HepG2 (cell line): ENCODE measurements around the gene RBM18. TPM values are rescaled to one million over a fixed set of nuclear protein-coding genes. Genes with fewer than 3 reads are reported as not detected.

Experiments
- ATAC-seq: fragments of 200-7000 bp; cut with Tn5 transposase; 3 replicates; pipeline ENCODE4 v1.9.1; 2020; ENCODE audit warnings: mild to moderate bottlenecking, moderate library complexity
- BruUV-seq: library from RNA; stranded (reverse); fragments of 400-500 nt; replicated peaks from 2 replicates; lab custom pipeline; 2021; lab: Mats Ljungman, UMichigan
- CTCF ChIA-PET: fragments of 300-600 bp; formaldehyde crosslinking; extraction: SDS; loops from one replicate; lab custom pipeline; 2021; ENCODE audit warnings: low total read pairs, inconsistent platforms, low intra/inter-chr PET ratio; lab: Yijun Ruan, JAX
- POLR2A ChIA-PET: fragments of 350-600 bp; sonication (Branson Sonifier 250); formaldehyde crosslinking; loops from one replicate; lab custom pipeline; 2020; ENCODE audit warnings: antibody characterized with exemption, inconsistent platforms; lab: Yijun Ruan, JAX
- DNase-seq: peaks from one replicate; pipeline ENCODE4 v3.0.0-alpha.2; 2015; ENCODE audit warnings: low spot score
- FAIRE-seq: peaks from 3 replicates; lab custom pipeline; 2011; peaks lifted over from hg19 to GRCh38; lab: Jason Lieb, UNC
- H2AFZ ChIP-seq: one replicate; pipeline ENCODE4 v1.6.1; 2011; ENCODE audit warnings: low read length, inconsistent platforms
- H3K27ac ChIP-seq: fragments of 300-600 bp; 3 replicates; pipeline ENCODE4 v1.8.0; 2011; ENCODE audit warnings: mixed run types, mild to moderate bottlenecking, mixed read lengths, low read length, inconsistent platforms; ENCODE audit not compliant: insufficient read depth; ENCODE audit errors: extremely low read length
- H3K27me3 ChIP-seq, 2 experiments: fragments of 200-600 bp in 1 of 2; 2 replicates in 1 of 2; 3 replicates in 1 of 2; pipeline versions ENCODE4 v1.6.0 to v1.8.0; 2011; ENCODE audit warnings: low read length in 2 of 2, mild to moderate bottlenecking in 2 of 2, moderate library complexity in 2 of 2, inconsistent platforms in 1 of 2; ENCODE audit not compliant: insufficient read depth in 2 of 2, control insufficient read depth in 1 of 2
- H3K36me3 ChIP-seq, 2 experiments: fragments of 200-600 bp in 1 of 2; replicated peaks in 1 of 2; 2 replicates in 1 of 2; 3 replicates in 1 of 2; pipeline versions ENCODE4 v1.5.1 to v1.8.0; 2011; ENCODE audit warnings: low read length in 2 of 2, inconsistent platforms in 1 of 2; ENCODE audit not compliant: insufficient read depth in 2 of 2, control insufficient read depth in 1 of 2
- H3K4me1 ChIP-seq: 2 replicates; pipeline ENCODE4 v1.5.1; 2012; ENCODE audit warnings: low read length, inconsistent platforms; ENCODE audit not compliant: insufficient read depth
- H3K4me2 ChIP-seq: 2 replicates; pipeline ENCODE4 v1.6.0; 2011; ENCODE audit warnings: low read depth, low read length, inconsistent platforms
- H3K4me3 ChIP-seq, 3 experiments: fragments of 200-600 bp in 1 of 3; sonication (generic), shearing (Covaris generic) in 1 of 3; replicated peaks in 1 of 3; 2 replicates each; pipeline ENCODE4 v1.5.1; 2011 to 2016; ENCODE audit warnings: low read length in 3 of 3, inconsistent platforms in 2 of 3, low read depth in 2 of 3, mild to moderate bottlenecking in 2 of 3, control low read depth in 1 of 3, mixed read lengths in 1 of 3; ENCODE audit not compliant: insufficient read depth in 1 of 3
- H3K79me2 ChIP-seq: one replicate; pipeline ENCODE4 v1.6.1; 2011; ENCODE audit warnings: low read length, inconsistent platforms; ENCODE audit not compliant: insufficient read depth
- H3K9ac ChIP-seq: 2 replicates; pipeline ENCODE4 v1.6.0; 2011; ENCODE audit warnings: mild to moderate bottlenecking, low read depth, low read length, inconsistent platforms; ENCODE audit not compliant: insufficient read depth
- H3K9me3 ChIP-seq: 2 replicates; pipeline ENCODE4 v1.5.1; 2012; ENCODE audit warnings: mild to moderate bottlenecking, low read length
- H4K20me1 ChIP-seq: 2 replicates; pipeline ENCODE4 v1.6.0; 2011; ENCODE audit warnings: inconsistent platforms, mild to moderate bottlenecking, low read length, moderate library complexity; ENCODE audit not compliant: insufficient read depth
- KMT2B ChIP-seq: IDR thresholded peaks from 2 replicates; pipeline ENCODE4 v1.6.1; 2016; ENCODE audit warnings: missing genetic modification reagents, missing compliant biosample characterization
- MTF2 ChIP-seq: sonication (generic); formaldehyde crosslinking; IDR thresholded peaks from 2 replicates; pipeline ENCODE4 v1.5.0; 2020; ENCODE audit warnings: missing genetic modification reagents, borderline replicate concordance
- PRMT3 ChIP-seq: sonication (generic); formaldehyde crosslinking; IDR thresholded peaks from 2 replicates; pipeline ENCODE4 v1.8.1; 2022; ENCODE audit warnings: low read depth, mild to moderate bottlenecking, moderate library complexity, missing genetic modification reagents, borderline replicate concordance
- RFXANK ChIP-seq: IDR thresholded peaks from 2 replicates; pipeline ENCODE4 v1.6.1; 2016
- RORA ChIP-seq: sonication (generic); formaldehyde crosslinking; IDR thresholded peaks from 2 replicates; pipeline ENCODE4 v1.5.0; 2020; ENCODE audit warnings: mild to moderate bottlenecking, missing genetic modification reagents, moderate library complexity
- ZFP36L1 ChIP-seq: sonication (generic); formaldehyde crosslinking; IDR thresholded peaks from 2 replicates; pipeline ENCODE4 v1.8.0; 2022; ENCODE audit warnings: mild to moderate bottlenecking, missing genetic modification reagents, moderate library complexity
- ZKSCAN5 ChIP-seq: sonication (generic); formaldehyde crosslinking; IDR thresholded peaks from 2 replicates; pipeline ENCODE4 v1.5.1; 2020; ENCODE audit warnings: mild to moderate bottlenecking, missing genetic modification reagents
- ZNF337 ChIP-seq: sonication (generic); formaldehyde crosslinking; IDR thresholded peaks from 2 replicates; pipeline ENCODE4 v1.5.1; 2020; ENCODE audit warnings: missing genetic modification reagents, low read depth, mild to moderate bottlenecking, borderline replicate concordance
- ZNF841 ChIP-seq: sonication (generic); formaldehyde crosslinking; IDR thresholded peaks from 2 replicates; pipeline ENCODE4 v1.8.1; 2023; ENCODE audit warnings: missing genetic modification reagents, borderline replicate concordance
- WGBS: methylation state at CpG from one replicate; pipeline ENCODE4 v1.1.6; 2017; ENCODE audit warnings: low lambda C conversion rate; 5-methylcytosine and 5-hydroxymethylcytosine counted together
- in situ Hi-C: cut with HindIII; loops from 2 replicates; pipeline ENCODE4 v1.10.0; 2017; ENCODE audit warnings: low pct_unique_long_range_greater_than_20kb; ENCODE audit not compliant: extremely low pct_ligation_motif_present
- intact Hi-C: fragments of 100-400 bp; cut with micrococcal nuclease; formaldehyde crosslinking; loops from one replicate; pipeline ENCODE4 v1.10.0; 2022; ENCODE audit not compliant: unreplicated experiment
- polyA plus RNA-seq, 8 experiments: library from polyadenylated mRNA; depleted of rRNA in 3 of 8; stranded (reverse) in 7 of 8; unstranded in 1 of 8; fragments of >200 nt; fragmentation: Illumina TruSeq in 4 of 8; extraction: Trizol in 4 of 8; gene quantifications; 2 replicates each; pipeline versions ENCODE4 v1.2.1 to v1.2.3, GENCODE V29; 2011 to 2016; ENCODE audit warnings: low read depth in 4 of 8, missing spikeins in 1 of 8, mixed read lengths in 1 of 8; ENCODE audit not compliant: insufficient read depth in 1 of 8
- total RNA-seq, 5 experiments: library from RNA; depleted of rRNA; stranded (reverse); fragments of >200 nt; fragmentation: Illumina TruSeq; extraction: Trizol; gene quantifications; 2 replicates each; pipeline ENCODE4 v1.2.3, GENCODE V29; 2016; ENCODE audit warnings: low read depth in 1 of 5
- TF ChIP-seq, protein P1 (sequence below): sonication (generic); formaldehyde crosslinking; IDR thresholded peaks from 2 replicates; pipeline ENCODE4 v1.4.0; 2020; ENCODE audit warnings: missing genetic modification reagents, borderline replicate concordance
- TF ChIP-seq, protein P2 (sequence below): sonication (generic); formaldehyde crosslinking; IDR thresholded peaks from 2 replicates; pipeline ENCODE4 v1.5.0; 2020; ENCODE audit warnings: mild to moderate bottlenecking, low read depth, missing genetic modification reagents, borderline replicate concordance
- TF ChIP-seq, protein P3 (sequence below): sonication (generic); formaldehyde crosslinking; IDR thresholded peaks from 2 replicates; pipeline ENCODE4 v1.5.0; 2020; ENCODE audit warnings: mild to moderate bottlenecking, missing genetic modification reagents, borderline replicate concordance
- TF ChIP-seq, protein P4 (sequence below): IDR thresholded peaks from 2 replicates; pipeline ENCODE4 v1.6.1; 2016; ENCODE audit warnings: low read depth, borderline replicate concordance

Gene RBM18
- total and polyA plus RNA-seq, 2 of the 13 experiments (the other 11 are each of a cell fraction or from before 2014, with no cell fraction given) = 12.6 to 16.6 TPM

- H3K9ac ChIP-seq = no peak overlapping the region
- H3K4me2 ChIP-seq = no peak overlapping the region
- no peak overlapping the region for H2AFZ ChIP-seq
- DNase-seq = no peak
- H3K4me3 ChIP-seq = no peak overlapping the region
- H3K4me1 ChIP-seq = peaks cover 27% of the 10 kb centered on the region
- no peaks in the 10 kb centered on the region for H4K20me1 ChIP-seq
- FAIRE-seq = no peak
- no peaks in the 10 kb centered on the region for H3K9me3 ChIP-seq
- in situ Hi-C loops = no loop called here
- H3K36me3 ChIP-seq = no peaks in the 10 kb centered on the region
- no peak for ATAC-seq
- CTCF ChIA-PET = no interaction called here
- H3K79me2 ChIP-seq = no peaks in the 10 kb centered on the region
- TF ChIP-seq RORA (CRISPR knock-in tag) = no peak
- TF ChIP-seq ZNF841 = no peak
- TF ChIP-seq, protein P1, sequence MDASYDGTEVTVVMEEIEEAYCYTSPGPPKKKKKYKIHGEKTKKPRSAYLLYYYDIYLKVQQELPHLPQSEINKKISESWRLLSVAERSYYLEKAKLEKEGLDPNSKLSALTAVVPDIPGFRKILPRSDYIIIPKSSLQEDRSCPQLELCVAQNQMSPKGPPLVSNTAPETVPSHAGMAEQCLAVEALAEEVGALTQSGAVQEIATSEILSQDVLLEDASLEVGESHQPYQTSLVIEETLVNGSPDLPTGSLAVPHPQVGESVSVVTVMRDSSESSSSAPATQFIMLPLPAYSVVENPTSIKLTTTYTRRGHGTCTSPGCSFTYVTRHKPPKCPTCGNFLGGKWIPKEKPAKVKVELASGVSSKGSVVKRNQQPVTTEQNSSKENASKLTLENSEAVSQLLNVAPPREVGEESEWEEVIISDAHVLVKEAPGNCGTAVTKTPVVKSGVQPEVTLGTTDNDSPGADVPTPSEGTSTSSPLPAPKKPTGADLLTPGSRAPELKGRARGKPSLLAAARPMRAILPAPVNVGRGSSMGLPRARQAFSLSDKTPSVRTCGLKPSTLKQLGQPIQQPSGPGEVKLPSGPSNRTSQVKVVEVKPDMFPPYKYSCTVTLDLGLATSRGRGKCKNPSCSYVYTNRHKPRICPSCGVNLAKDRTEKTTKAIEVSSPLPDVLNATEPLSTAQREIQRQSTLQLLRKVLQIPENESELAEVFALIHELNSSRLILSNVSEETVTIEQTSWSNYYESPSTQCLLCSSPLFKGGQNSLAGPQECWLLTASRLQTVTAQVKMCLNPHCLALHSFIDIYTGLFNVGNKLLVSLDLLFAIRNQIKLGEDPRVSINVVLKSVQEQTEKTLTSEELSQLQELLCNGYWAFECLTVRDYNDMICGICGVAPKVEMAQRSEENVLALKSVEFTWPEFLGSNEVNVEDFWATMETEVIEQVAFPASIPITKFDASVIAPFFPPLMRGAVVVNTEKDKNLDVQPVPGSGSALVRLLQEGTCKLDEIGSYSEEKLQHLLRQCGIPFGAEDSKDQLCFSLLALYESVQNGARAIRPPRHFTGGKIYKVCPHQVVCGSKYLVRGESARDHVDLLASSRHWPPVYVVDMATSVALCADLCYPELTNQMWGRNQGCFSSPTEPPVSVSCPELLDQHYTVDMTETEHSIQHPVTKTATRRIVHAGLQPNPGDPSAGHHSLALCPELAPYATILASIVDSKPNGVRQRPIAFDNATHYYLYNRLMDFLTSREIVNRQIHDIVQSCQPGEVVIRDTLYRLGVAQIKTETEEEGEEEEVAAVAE = no peak
- TF ChIP-seq ZNF337 = no peak
- TF ChIP-seq KMT2B (CRISPR knock-in tag) = no peak
- TF ChIP-seq RFXANK (CRISPR knock-in tag) = no peak
- TF ChIP-seq MTF2 = no peak
- no peak for TF ChIP-seq PRMT3 (CRISPR knock-in tag)
- TF ChIP-seq, protein P2, sequence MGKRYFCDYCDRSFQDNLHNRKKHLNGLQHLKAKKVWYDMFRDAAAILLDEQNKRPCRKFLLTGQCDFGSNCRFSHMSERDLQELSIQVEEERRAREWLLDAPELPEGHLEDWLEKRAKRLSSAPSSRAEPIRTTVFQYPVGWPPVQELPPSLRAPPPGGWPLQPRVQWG (CRISPR knock-in tag) = no peak
- TF ChIP-seq, protein P3, sequence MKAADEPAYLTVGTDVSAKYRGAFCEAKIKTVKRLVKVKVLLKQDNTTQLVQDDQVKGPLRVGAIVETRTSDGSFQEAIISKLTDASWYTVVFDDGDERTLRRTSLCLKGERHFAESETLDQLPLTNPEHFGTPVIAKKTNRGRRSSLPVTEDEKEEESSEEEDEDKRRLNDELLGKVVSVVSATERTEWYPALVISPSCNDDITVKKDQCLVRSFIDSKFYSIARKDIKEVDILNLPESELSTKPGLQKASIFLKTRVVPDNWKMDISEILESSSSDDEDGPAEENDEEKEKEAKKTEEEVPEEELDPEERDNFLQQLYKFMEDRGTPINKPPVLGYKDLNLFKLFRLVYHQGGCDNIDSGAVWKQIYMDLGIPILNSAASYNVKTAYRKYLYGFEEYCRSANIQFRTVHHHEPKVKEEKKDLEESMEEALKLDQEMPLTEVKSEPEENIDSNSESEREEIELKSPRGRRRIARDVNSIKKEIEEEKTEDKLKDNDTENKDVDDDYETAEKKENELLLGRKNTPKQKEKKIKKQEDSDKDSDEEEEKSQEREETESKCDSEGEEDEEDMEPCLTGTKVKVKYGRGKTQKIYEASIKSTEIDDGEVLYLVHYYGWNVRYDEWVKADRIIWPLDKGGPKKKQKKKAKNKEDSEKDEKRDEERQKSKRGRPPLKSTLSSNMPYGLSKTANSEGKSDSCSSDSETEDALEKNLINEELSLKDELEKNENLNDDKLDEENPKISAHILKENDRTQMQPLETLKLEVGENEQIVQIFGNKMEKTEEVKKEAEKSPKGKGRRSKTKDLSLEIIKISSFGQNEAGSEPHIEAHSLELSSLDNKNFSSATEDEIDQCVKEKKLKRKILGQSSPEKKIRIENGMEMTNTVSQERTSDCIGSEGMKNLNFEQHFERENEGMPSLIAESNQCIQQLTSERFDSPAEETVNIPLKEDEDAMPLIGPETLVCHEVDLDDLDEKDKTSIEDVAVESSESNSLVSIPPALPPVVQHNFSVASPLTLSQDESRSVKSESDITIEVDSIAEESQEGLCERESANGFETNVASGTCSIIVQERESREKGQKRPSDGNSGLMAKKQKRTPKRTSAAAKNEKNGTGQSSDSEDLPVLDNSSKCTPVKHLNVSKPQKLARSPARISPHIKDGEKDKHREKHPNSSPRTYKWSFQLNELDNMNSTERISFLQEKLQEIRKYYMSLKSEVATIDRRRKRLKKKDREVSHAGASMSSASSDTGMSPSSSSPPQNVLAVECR (CRISPR knock-in tag) = no peak
- TF ChIP-seq, protein P4, sequence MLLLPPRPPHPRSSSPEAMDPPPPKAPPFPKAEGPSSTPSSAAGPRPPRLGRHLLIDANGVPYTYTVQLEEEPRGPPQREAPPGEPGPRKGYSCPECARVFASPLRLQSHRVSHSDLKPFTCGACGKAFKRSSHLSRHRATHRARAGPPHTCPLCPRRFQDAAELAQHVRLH (CRISPR knock-in tag) = no peak
- no peak for TF ChIP-seq ZKSCAN5 (CRISPR knock-in tag)
- no peak for TF ChIP-seq ZFP36L1
- H3K27me3 ChIP-seq = peaks cover 2 to 6% of the 10 kb centered on the region in 2 experiments; a peak in 3 of 5 replicates
- intact Hi-C loops = no loop called here
- BruUV-seq = no TSS peak
- 86% methylated on average over 1 of the region's 12 CpGs for WGBS
- POLR2A ChIA-PET = interaction anchor here (1.3 kb wide), 1 partner anchor 55 kb away, joined by 3 read pairs; the partner anchor contains the start of genes MRRF and RBM18
- H3K27ac ChIP-seq = no peak overlapping the region
Observed at GRCh38 chr9:122209451-122209850, 55.2 kb downstream of the RBM18 start.
